Heart left ventricle (tissue), 16 donors: ENCODE results near the gene CCR2. TPM values are rescaled to one million over a fixed set of nuclear protein-coding genes. Genes with fewer than 3 reads are reported as not detected.

Experiments
- ATAC-seq, 4 donors: fragments of 200-7000 bp; cut with Tn5 transposase; one replicate each; pipeline ENCODE4 v1.9.1; 2020 to 2022; ENCODE audit warnings: moderate library complexity in 4 of 4, mild to moderate bottlenecking in 3 of 4, moderate number of reproducible peaks in 1 of 4
- DNase-seq, 5 donors: peaks; one replicate each; pipeline ENCODE4 v3.0.0-alpha.2; 2020
- H3K27ac ChIP-seq, 12 donors: fragments of 200-600 bp; sonication (generic) in 4 of 12; one replicate each; pipeline versions ENCODE4 v1.5.0 to v1.8.0; 2016 to 2022; ENCODE audit warnings: mild to moderate bottlenecking in 2 of 12
- H3K27me3 ChIP-seq, 9 donors: fragments of 200-600 bp; sonication (generic) in 2 of 9; one replicate each; pipeline versions ENCODE4 v1.5.1 to v1.8.0; 2016 to 2022; ENCODE audit warnings: mild to moderate bottlenecking in 3 of 9
- H3K36me3 ChIP-seq, 9 donors: fragments of 200-600 bp; sonication (generic) in 2 of 9; one replicate each; pipeline versions ENCODE4 v1.5.0 to v1.8.0; 2018 to 2022; ENCODE audit warnings: mild to moderate bottlenecking in 2 of 9
- H3K4me1 ChIP-seq, 12 donors: fragments of 200-600 bp; sonication (generic) in 4 of 12; one replicate each; pipeline versions ENCODE4 v1.5.0 to v1.8.0; 2016 to 2022; ENCODE audit warnings: mild to moderate bottlenecking in 3 of 12
- H3K4me3 ChIP-seq, 12 donors: fragments of 200-600 bp; sonication (generic) in 4 of 12; one replicate each; pipeline versions ENCODE4 v1.5.0 to v1.8.0; 2017 to 2022; ENCODE audit warnings: mild to moderate bottlenecking in 9 of 12, moderate library complexity in 4 of 12
- H3K9me3 ChIP-seq, 12 donors: fragments of 200-600 bp; sonication (generic) in 4 of 12; one replicate each; pipeline versions ENCODE4 v1.5.0 to v1.8.0; 2016 to 2022; ENCODE audit warnings: mild to moderate bottlenecking in 1 of 12
- CTCF ChIP-seq, 12 donors: fragments of 200-600 bp; sonication (generic) in 4 of 12; IDR thresholded peaks; one replicate each; pipeline versions ENCODE4 v1.5.0 to v1.8.0; 2018 to 2022; ENCODE audit warnings: antibody characterized with exemption in 12 of 12, mild to moderate bottlenecking in 5 of 12
- POLR2A ChIP-seq, 2 donors: fragments of 450-650 bp; IDR thresholded peaks; one replicate each; pipeline ENCODE4 v1.6.1; 2017; ENCODE audit warnings: antibody characterized with exemption in 2 of 2, mild to moderate bottlenecking in 2 of 2, moderate library complexity in 2 of 2
- WGBS, 4 donors: extraction: QIAGEN DNeasy Blood & Tissue Kit in 2 of 4; methylation state at CpG; one replicate each; pipeline versions ENCODE4 v1.1.5 to v1.1.7; 2013 to 2018; 5-methylcytosine and 5-hydroxymethylcytosine counted together
- intact Hi-C, 10 donors: fragments of 100-400 bp; cut with DNase I; formaldehyde crosslinking; loops; one replicate each; pipeline versions ENCODE4 v1.11.1 to v1.14.2; 2022
- polyA plus RNA-seq, 2 donors: library from polyadenylated mRNA; stranded (reverse); fragments of 200-250 nt; gene quantifications; one replicate each; pipeline ENCODE4 v1.2.3, GENCODE V29; 2013
- total RNA-seq, 9 donors: library from RNA; depleted of rRNA in 2 of 9; stranded (reverse); fragments of >200 nt in 2 of 9; fragmentation: NEBNext Ultra II Directional in 3 of 9; extraction: Animal tissue kit (Norgen Biotek cat#: 25700) in 3 of 9; gene quantifications; one replicate each; pipeline versions ENCODE4 v1.1.0 to v1.2.4, GENCODE V29; 2016 to 2023
- donor health status: ischemic (EF 13 %, LVEDD 7.1; RV severe dilation, severe dysfunction).
- donor health status: healthy with polysubstance abuse.
- donor health status: DM: no; HTN: yes; CAD: no.
- donor health status: DM: no; HTN: no; CAD: no.
- donor health status: ischemic (EF 25% LVEDD 6.9; RV normal size, moderate dysfunction).
- donor health status: ischemic (EF 25% LVEDD 5.7; RV mildly dilated, moderate dysfunction).
- donor health status: healthy.
- donor health status: DM: yes; HTN: yes; CAD: no.
- donor health status: ischemic (EF 35%, LVEDD 5.7; RV mildly dilated, moderate dysfunction).
- donor health status: nonischemic (EF 11% LVEDD 7.7; RV severe dilation, severe dysfunction).
- donor health status: DM: yes; HTN: yes; CAD: no.
- donor health status: PGD.
- donor health status: ischemic (EF 29% LVEDD 5.4; RV normal size, mild dysfunction).
- donor health status: nonischemic (EF 23%, LVEDD 6.1; RV moderate dilation, normal function).

Gene CCR2
- total and polyA plus RNA-seq, 11 donors = 0.23 to 10.5 (median 0.93) TPM

- ATAC-seq (peak in 1 of 4 donors; percentile 34), DNase-seq (no peak)
- TF ChIP-seq CTCF (IDR thresholded peaks at IDR 0.05) (no peak), POLR2A (IDR thresholded peaks at IDR 0.05) (no peak)
- H3K27me3 ChIP-seq = no peaks in the 10 kb centered on the region
- H3K4me3 ChIP-seq = no peak overlapping the region
- peaks cover 0 to 38% (median 3%) of the 10 kb centered on the region in 12 donors for H3K4me1 ChIP-seq
- intact Hi-C loops = no loop called here
- H3K9me3 ChIP-seq = no peaks in the 10 kb centered on the region
- WGBS, 4 donors = 80 to 90% (median 83%) methylated on average over 8 of the region's 8 CpGs
- H3K27ac ChIP-seq = peak overlapping the region in 1 of 12 donors; percentile 85
- H3K36me3 ChIP-seq = no peaks in the 10 kb centered on the region
Observed at GRCh38 chr3:46380471-46381221, 26.7 kb downstream of the CCR2 start.

DNA sequence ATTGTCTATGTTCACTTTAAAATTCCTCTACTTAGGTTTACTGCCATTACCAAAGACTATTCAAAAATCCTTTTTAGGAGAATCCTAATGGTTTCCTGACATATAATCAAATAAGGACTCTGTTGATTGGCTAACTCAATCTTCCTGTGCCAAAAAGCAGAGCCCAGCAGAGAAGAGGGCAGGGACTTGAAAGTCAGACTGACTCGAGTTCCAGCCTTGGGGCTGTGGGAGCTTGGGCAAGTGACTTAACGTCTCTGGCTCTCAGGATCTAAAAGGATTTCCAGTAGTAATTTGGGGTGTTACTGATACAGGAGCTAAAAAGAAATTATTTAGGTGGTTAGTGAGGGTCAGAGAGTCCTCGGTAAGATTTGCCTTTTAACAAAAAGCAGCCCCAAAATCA, 27.7 kb downstream of the CCR2 start:
- ATAC-seq = no peak
- Histone ChIP-seq H3K27ac (peak overlapping the region in 1 of 12 donors; percentile 85), H3K4me3 (no peak overlapping the region), H3K36me3 (no peaks in the 10 kb centered on the region), H3K9me3 (no peaks in the 10 kb centered on the region), H3K4me1 (peaks cover 0 to 42% (median 3%) of the 10 kb centered on the region in 12 donors), H3K27me3 (no peaks in the 10 kb centered on the region)
- 57 to 63% (median 58%) methylated on average over 3 of the region's 3 CpGs for WGBS, 4 donors
- intact Hi-C loops = no loop called here
- TF ChIP-seq POLR2A (IDR thresholded peaks at IDR 0.05) = no peak
- no peak for TF ChIP-seq CTCF (IDR thresholded peaks at IDR 0.05)
- DNase-seq = no peak

- no peaks in the 10 kb centered on the region for H3K9me3 ChIP-seq
- no peak overlapping the region for H3K4me3 ChIP-seq
- intact Hi-C loops = no loop called here
- ATAC-seq (peak in 1 of 4 donors; percentile 34), DNase-seq (no peak)
- H3K4me1 ChIP-seq = peaks cover 0 to 47% (median 3%) of the 10 kb centered on the region in 12 donors
- no peak for TF ChIP-seq CTCF (IDR thresholded peaks at IDR 0.05)
- no peaks in the 10 kb centered on the region for H3K36me3 ChIP-seq
- no peaks in the 10 kb centered on the region for H3K27me3 ChIP-seq
- peak overlapping the region in 1 of 12 donors; percentile 59 for H3K27ac ChIP-seq
- WGBS, 4 donors = 51 to 56% (median 54%) methylated on average over 6 of the region's 6 CpGs
Observed at GRCh38 chr3:46383211-46383950, 29.5 kb downstream of the CCR2 start.

GRCh38 chr3:46383951-46384330, 30.0 kb downstream of the CCR2 start:
- 69 to 86% (median 76%) methylated on average over 5 of the region's 5 CpGs for WGBS, 4 donors
- DNase-seq (no peak), ATAC-seq (no peak)
- Histone ChIP-seq H3K9me3 (no peaks in the 10 kb centered on the region), H3K36me3 (no peaks in the 10 kb centered on the region), H3K4me1 (peaks cover 0 to 43% (median 3%) of the 10 kb centered on the region in 12 donors), H3K27ac (peak overlapping the region in 1 of 12 donors; percentile 59), H3K27me3 (no peaks in the 10 kb centered on the region), H3K4me3 (no peak overlapping the region)
- intact Hi-C loops = no loop called here
- TF ChIP-seq CTCF (IDR thresholded peaks at IDR 0.05) (no peak), POLR2A (IDR thresholded peaks at IDR 0.05) (no peak)
